H1 (cell line): ENCODE data around the gene HS3ST3B1. TPM values are rescaled to one million over a fixed set of nuclear protein-coding genes. Genes with fewer than 3 reads are reported as not detected.

Experiments
- polyA plus RNA-seq, 7 experiments: library from polyadenylated mRNA; depleted of rRNA in 3 of 7; stranded (reverse) in 5 of 7; unstranded in 2 of 7; fragments of >200 nt in 5 of 7; fragments of 200-250 nt in 2 of 7; gene quantifications; 1 replicate in 5 of 7; 2 replicates in 1 of 7; 4 replicates in 1 of 7; pipeline versions ENCODE4 v1.2.1 to v1.2.3, GENCODE V29; 2011 to 2013; ENCODE audit warnings: missing spikeins in 2 of 7, mixed read lengths in 2 of 7
- total RNA-seq: library from RNA; stranded (reverse); fragmentation: NEBNext Ultra II Directional; extraction: Animal tissue kit (Norgen Biotek cat#: 25700); gene quantifications from 2 replicates; pipeline ENCODE4 v1.2.1, GENCODE V29; 2021
- TF ChIP-seq, protein P1 (sequence below), 3 experiments: IDR thresholded peaks; 1 replicate in 2 of 3; 2 replicates in 1 of 3; pipeline versions ENCODE4 v1.5.1 to v1.6.1; 2011; ENCODE audit warnings: low read length in 3 of 3, mild to moderate bottlenecking in 3 of 3, inconsistent platforms in 2 of 3, low read depth in 1 of 3, moderate library complexity in 1 of 3; ENCODE audit not compliant: insufficient read depth in 1 of 3; ENCODE audit errors: control extremely low read depth in 1 of 3

Gene HS3ST3B1
- total and polyA plus RNA-seq, 2 of the 8 experiments (the other 6 are each of a cell fraction or from before 2014, with no cell fraction given) = 4.7 to 14.4 TPM

DNA sequence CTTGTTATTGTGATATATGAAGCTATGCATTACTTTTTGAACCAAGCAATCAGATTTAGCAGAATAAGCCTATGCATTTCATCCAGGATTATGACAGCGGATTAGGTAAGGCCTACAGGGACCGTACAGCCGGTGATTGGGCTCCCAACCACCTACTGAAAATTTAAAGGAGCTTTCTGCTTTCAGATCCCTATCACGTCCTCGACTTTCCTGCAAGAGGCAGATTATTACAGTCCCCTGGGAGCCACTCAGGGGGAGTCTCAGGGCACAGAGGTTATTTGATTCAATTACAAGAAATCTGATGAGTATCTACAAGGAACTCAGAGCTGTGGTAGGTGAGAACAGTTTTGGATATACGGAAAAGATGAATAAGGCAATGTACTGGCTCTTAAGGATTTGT is 80.7 kb downstream of the HS3ST3B1 start (continued):
- TF ChIP-seq, protein P1, sequence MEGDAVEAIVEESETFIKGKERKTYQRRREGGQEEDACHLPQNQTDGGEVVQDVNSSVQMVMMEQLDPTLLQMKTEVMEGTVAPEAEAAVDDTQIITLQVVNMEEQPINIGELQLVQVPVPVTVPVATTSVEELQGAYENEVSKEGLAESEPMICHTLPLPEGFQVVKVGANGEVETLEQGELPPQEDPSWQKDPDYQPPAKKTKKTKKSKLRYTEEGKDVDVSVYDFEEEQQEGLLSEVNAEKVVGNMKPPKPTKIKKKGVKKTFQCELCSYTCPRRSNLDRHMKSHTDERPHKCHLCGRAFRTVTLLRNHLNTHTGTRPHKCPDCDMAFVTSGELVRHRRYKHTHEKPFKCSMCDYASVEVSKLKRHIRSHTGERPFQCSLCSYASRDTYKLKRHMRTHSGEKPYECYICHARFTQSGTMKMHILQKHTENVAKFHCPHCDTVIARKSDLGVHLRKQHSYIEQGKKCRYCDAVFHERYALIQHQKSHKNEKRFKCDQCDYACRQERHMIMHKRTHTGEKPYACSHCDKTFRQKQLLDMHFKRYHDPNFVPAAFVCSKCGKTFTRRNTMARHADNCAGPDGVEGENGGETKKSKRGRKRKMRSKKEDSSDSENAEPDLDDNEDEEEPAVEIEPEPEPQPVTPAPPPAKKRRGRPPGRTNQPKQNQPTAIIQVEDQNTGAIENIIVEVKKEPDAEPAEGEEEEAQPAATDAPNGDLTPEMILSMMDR (IDR thresholded peaks at IDR 0.05; ENCODE audit: control extremely low read depth in 1 of 3, insufficient read depth in 1 of 3, low read depth in 1 of 3, low read length in 3 of 3) = no peak
